DMS79 (cell line): ENCODE data around the gene PLCG2.
"Not testable (repeated sequence)": the region's sequence is repeated elsewhere in the genome, so short reads cannot be mapped to it uniquely, and the experiment has no call there.

Source experiments
- DNase-seq: peaks from one replicate; lab custom pipeline; 2025; lab: John Stamatoyannopoulos, UW

Gene PLCG2

DNA sequence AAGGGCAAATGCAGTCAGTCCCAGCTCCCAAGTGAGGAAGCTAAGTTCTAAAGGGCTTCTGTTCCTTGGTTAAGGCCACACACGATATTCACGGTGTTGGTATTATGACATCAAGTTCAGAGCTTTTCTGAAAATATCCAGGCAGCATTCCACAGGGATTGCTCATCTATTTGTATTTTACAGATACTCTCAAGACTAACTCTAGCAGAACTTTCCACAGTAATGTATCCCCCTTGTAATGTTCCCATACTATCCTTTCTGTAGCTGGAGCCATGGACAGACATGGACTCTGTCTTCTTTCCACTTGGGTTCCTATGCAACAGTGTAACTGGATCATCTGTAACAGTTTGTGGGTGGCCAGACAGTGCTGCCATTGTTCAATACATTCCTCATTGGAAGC lies 218.6 kb downstream of the PLCG2 start:
- DNase-seq, result no peak

DNA sequence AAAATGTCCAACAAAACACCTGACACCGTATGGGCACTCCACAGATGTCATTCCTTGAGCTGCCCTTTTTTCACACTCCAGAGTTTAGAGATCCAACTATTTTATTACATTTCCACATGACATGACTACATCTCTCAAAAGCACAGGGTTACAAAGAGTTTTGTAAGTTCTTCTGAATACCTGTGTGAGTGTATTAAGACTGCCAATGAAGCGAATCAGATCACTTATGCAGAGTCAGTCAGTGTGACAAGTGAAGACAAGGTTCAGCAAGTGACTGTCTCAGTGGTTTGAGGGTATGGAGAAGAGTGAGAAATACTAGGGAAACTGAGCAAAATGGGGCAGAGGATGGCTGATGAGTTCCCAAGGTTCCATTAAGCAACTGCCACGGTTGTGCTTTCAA lies 223.7 kb downstream of the PLCG2 start:
- DNase-seq, result no peak

GRCh38 chr16:82004601-82005000 lies 225.5 kb downstream of the PLCG2 start:
- no peak for DNase-seq

DNA sequence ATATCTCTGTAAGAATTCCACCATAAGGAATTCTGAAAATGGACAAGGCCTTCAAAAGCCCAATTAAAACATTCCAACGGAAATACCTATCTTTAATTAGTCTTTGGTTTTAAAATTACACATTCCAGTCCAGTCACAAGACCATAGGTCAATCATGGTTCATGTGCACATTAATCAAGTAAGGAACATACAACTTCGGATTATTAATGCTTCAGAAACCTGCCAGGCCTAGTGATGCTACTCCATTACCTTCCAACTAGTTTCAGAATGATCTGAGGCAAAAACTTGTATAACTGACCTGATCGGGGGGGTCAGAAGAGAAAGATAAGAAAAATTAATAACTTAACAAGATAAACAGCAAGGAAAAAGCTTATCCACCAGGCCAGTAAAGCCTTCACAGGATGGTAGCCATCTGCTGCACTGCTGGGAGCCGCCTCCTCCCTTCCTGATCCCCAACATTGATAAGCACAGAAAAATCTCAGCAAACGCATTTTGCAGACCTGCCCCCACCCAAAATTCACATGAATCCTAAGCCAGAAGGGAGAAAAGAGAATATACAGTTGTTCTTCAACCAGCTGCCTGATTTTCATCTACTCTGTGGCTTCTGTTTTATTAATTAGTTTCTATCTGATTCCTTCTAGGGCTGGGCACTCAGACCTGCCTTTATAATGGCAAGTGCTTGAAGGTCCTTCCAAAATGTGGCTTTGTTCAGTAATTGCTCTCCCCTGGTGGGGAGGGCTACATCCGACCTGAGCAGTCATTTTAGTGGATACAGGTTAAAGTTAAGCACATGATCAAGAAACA lies 226.1 kb downstream of the PLCG2 start:
- no peak for DNase-seq

DNA sequence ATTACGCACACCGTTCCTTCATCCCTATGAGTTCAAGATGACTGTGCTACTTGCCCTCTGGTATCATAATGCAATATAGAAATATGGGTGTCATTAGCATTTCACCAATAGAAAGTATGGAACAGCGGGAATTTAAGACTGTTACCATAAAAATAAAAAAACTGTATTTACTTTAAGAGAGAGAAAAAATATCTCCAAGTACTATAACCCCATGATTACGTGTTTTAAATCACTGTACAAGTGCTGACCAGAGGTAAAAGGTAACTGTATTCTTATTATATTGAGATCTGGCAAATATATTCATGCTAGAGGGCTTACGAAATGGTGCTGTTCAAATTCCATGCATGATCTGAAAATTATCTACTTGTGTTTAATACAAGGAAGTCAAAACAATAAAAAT lies 226.9 kb downstream of the PLCG2 start:
- no peak for DNase-seq

- DNase-seq, result no peak
These were observed 228.1 kb downstream of the PLCG2 start for GRCh38 chr16:82007189-82007588.

DNA sequence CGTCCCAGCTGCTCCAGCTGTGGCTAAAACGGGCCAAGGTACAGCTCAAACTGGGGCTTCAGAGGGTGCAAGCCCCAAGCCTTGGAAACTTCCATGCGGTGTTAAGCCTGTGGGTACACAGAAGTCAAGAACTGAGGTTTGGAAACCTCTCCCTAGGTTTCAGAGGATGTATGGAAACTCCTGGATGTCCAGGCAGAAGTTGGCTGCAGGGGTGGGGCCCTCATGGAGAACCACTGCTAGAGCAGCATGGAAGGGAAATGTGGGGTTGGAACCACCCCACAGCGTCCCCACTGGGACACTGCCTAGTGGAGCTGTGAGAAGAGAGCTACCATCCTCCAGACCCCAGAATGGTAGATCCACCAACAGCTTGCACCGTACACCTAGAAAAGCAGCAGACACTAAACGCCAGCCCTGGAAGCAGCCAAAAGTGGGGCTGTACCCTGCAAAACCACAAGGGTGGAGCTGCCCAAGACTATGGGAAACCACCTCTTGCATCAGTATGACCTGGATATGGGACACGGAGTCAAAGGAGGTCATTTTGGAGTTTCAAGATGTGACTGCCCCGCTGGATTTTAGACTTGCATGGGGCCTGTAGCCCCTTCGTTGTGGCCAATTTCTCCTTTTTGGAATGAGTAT lies 230.0 kb downstream of the PLCG2 start:
- DNase-seq, result no peak

GRCh38 chr16:82009789-82010188 lies 230.7 kb downstream of the PLCG2 start:
- DNase-seq, result not testable (repeated sequence)

DNA sequence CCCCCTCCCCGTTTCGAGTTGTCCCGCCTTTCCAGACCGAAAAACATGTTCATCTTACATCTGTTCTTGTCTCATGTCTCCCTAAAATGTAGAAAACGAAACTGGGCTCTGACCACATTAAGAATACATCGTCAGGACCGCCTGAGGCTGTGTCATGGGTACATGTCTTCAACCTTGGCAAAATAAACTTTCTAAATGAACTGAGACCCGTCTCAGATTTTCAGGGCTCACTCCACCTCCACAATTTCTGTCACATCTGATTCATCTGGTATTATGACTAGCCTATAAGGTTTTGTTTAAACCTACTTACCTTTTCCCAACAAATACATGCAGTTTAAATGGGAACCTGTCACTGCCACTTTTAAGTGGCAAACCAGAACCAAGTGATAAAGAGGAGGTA lies 231.6 kb downstream of the PLCG2 start:
- DNase-seq, result no peak

DNA sequence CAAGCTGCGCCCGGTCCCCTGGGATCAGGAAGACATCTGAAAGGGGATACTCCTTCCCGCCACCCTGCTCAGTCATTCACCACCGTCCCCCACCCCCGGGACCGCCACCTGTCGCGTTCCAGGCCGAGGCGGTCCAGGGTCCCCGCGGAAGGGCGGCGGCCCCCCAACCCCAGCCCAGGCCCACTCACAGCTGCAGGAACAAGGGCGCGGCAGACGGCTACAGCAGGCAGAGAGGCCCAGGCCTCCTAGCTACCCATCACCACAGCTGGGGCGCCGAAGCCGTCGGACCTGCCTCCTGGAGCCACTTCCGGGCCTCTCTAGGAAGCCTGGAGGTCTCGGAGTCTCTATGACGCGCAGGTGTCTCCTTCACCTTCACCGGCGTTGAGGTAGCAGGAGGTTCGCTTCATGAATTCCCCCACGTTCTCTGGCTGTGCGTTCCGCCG lies 232.1 kb downstream of the PLCG2 start, which contains the start of gene SDR42E1:
Gene SDR42E1, minus strand, starts transcription at position 272 of the 443 bp plus-strand sequence. CDS start 10,612 bp downstream, outside the sequence.
- peak; percentile 49 for DNase-seq
